H54 (cell line): ENCODE measurements around the gene RASGRF2.

Source experiments
- DNase-seq: peaks from one replicate; pipeline ENCODE4 v3.0.0; 2011; ENCODE audit warnings: low spot score, mixed read lengths; ENCODE audit not compliant: insufficient read length
- FAIRE-seq: peaks from 3 replicates; lab custom pipeline; 2011; peaks lifted over from hg19 to GRCh38; lab: Jason Lieb, UNC
- POLR2A ChIP-seq: IDR thresholded peaks from 2 replicates; pipeline ENCODE4 v1.6.1; 2011; ENCODE audit warnings: low read depth, mild to moderate bottlenecking, low read length

Gene RASGRF2

GRCh38 chr5:80930940-80931339 is 29.2 kb upstream of the RASGRF2 start:
- DNase-seq (no peak), FAIRE-seq (no peak)
- no peak for TF ChIP-seq POLR2A

DNA sequence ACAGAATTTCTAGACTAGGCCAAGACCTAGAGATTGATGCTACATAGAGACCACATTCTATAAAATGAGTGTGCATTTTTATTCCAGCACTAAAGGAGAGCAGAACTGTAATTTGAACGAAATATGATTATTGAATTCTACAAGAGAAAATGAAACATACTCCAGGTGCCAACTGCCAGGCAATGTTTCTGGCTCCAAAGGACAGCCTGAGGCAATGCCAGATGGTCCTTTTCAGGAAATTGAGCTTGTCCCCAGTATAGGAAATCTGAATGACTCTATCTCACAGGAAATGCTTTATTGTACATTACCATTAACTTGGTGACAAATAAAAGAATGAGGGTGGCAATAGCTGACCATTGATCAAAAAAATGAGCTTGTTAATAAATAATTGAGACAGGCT is 28.8 kb upstream of the RASGRF2 start:
- FAIRE-seq = no peak
- no peak for TF ChIP-seq POLR2A
- DNase-seq = no peak

DNA sequence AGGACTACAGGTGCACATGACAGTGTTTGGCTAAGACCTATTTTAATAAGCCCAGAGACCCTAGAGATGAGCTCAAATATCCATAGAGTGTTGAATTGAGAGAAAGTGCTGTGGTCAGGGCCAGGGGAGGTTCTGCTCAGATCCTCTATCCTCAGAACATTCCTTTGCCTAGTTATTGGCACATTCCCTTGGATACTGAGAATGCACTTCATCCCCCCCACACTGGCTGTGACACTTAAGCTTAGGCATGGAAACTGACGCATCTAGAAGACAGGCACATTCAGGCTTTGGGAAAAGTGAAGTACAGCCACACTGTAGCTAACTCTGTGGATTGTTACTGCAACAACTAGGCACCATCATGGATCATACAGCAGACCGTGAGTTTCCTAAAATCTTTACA is 27.1 kb upstream of the RASGRF2 start:
- FAIRE-seq (no peak), DNase-seq (no peak)
- TF ChIP-seq POLR2A = no peak

DNA sequence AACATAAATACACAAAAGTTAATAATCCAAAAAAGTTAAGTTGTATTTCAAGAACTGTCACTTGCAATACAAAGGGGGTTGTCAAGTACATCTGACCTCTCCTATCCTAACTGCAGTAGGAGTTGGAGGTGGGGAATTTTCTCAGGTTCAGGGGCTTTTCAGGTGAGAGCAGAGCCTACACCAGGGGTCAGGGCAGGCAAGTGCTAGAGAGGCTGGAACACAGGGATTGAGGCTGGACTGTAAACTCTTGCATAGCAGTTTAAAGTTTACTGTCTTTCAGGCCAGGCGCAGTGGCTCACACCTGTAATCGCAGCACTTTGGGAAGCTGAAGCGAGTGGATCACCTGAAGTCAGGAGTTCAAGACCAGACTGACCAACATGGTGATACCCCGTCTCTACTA is 25.4 kb upstream of the RASGRF2 start:
- FAIRE-seq = no peak
- no peak for TF ChIP-seq POLR2A
- no peak for DNase-seq

DNA sequence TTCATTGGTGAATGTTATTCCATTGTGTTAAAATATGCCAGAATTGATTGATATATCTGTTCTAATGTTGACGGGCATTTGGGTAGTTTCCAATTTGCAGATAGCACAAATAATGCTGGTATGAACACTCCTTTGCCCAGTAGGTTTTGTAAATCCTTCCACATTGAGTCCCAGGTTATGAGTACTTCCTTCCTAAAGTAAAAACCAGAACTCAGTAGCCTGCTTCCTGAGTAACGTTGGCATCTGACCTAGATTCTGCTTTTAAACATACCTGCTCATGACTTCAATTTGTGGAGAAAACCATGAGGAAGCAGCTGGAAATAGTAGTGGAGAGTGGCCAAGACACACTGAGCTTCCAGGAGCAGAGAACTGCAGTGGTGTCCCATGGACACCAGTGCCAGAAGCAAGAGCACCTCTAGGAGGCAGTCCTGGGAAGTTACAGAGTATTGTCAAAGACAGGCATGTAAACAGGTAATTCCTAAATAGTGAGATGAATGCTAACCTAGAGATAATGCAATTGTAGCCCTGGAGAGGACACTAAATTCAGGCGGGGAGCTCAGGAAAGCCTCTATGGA is 24.3 kb upstream of the RASGRF2 start:
- no peak for TF ChIP-seq POLR2A
- no peak for FAIRE-seq

DNA sequence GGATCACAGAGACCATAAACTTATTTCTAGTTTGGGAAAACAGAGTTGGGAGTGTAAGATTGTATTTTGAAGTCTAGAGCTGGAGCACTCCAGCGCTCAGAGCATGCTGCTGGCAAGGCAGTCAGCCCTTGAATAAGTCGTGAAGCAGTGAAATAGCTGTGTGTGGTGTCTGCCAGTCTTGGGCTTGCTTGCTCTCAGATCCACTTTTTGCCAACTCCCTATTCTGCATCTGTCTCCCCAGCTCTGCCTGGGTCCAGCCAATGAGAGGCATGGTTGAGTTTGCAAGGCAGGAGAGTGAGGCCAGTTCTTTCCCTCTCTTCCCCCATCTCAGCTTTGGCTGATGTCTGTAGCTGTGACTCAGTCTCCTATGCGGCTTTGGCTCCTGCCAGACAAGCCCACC is 23.3 kb upstream of the RASGRF2 start:
- no peak for DNase-seq
- FAIRE-seq = no peak
- TF ChIP-seq POLR2A = no peak

More for the DNA sequence above, 24.3 kb upstream of the RASGRF2 start:
- DNase-seq = no peak

DNA sequence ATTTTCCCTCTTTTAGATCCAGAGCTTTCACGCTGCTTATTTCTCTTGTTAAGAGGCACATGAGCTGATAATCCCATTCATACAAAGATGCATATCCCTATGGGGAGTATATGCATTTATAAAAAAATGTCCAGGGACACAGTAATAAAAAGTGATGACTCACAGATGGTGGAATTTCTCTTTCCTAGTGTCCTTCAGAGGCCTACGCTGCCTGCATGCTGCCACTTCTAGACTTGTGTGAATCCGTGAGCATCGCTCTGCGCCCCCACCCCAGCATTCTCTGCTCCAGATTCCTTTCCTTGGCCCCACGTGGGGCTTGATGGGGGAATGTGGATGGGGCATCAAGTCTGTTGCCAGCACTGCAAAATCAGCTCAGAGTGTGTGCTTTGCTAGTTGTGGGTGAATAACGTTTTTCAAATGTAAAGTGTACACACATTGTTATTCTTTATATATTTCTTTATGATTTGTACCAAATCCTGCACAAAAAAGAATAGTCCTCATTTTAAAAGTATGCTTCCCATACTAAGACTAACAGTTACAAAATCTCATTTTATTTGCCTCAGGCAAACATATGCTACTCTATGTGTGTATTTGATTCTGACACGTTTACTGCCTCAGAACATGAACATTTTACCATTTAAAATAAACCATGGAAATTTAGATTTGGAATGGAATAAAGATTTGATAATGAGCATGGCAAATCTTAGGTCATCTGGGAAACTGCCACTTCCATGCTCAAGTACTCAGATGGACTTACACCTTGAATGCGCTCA is 22.4 kb upstream of the RASGRF2 start:
- no peak for DNase-seq
- no peak for FAIRE-seq
- no peak for TF ChIP-seq POLR2A

GRCh38 chr5:80941496-80941895 is 18.7 kb upstream of the RASGRF2 start:
- no peak for TF ChIP-seq POLR2A
- DNase-seq = no peak
- FAIRE-seq = no peak

- DNase-seq = no peak
- TF ChIP-seq POLR2A = no peak
- FAIRE-seq = no peak
These were observed 8.8 kb upstream of the RASGRF2 start for GRCh38 chr5:80951366-80951765.

- DNase-seq (no peak), FAIRE-seq (no peak)
- no peak for TF ChIP-seq POLR2A
These were observed 6.6 kb upstream of the RASGRF2 start for GRCh38 chr5:80953587-80953986.

DNA sequence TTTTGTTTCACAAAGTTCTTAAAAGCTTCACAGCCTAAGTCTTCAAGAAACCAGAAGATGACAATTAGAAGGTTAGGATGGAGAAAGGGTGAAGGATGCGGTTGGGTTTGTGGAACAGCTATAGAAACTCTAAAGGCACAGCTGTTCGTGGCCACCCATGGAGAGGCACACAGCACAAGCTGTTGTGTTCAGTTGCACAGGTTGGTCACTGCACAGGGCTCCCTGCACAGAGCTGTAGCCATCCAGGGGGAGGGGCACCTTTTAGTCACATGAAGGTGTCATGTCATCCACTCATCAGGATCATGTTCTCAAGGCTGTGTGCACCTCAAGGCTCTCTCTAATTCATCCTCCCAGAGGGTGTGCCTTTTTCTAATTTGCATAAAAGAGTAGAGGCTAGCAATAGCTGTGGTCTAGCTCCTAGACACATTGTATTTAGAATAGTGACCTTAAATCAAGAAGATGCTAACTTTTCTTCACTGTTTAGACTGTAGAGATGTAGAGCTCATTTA is 5.0 kb upstream of the RASGRF2 start:
- no peak for DNase-seq
- FAIRE-seq = no peak
- no peak for TF ChIP-seq POLR2A

DNA sequence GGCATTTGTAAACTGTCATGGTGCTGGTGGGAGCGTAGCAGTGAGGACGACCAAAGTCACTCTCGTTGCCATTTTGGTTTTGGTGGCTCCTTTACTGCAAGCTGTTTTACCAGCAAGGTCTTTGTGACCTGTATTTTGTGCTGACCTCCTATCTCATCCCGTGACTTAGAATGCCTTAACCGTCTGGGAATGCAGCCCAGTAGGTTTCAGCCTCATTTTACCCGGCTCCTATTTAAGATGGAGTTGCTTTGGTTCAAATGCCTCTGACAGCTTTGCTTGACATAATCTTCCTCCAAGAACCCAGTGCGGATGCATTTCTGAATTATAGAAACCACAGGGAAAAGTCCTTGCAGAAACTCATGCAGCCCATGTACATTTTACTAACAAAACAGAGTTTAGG is 3.9 kb upstream of the RASGRF2 start:
- no peak for TF ChIP-seq POLR2A
- DNase-seq (no peak), FAIRE-seq (no peak)

DNA sequence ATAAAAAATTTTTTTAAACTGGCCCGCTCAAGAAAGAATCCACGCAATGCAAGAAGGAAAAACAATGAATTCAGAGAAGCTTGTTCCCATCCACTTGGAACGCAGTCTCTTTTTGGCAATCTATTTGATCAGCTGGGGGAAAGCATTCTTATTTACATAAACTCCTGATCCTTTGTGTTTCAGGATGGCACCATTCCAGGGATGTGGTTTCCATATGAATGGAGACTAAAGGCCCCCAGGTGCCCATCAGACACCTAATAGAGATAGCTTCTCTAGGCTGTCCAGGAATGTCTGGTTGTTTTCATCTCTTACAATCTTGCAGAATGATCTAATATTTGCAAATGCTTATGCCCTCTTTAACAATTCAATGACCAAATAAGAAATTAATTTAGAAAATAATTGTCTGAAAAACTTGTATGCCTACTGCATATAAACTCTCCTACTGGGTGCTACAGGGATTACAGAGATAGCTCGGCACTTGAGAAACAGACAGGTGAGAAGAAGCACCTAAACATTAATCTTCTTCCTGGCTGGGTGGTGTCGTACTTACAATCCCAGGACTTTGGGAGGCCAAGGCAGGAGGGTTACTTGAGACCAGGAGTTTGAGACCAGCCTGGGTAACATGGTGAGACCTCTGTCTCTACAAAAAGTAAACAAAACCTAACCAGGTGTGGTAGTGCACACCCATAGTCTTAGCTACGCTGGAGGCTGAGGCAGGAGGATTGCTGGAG is 3.0 kb upstream of the RASGRF2 start:
- DNase-seq = no peak
- TF ChIP-seq POLR2A = no peak
- no peak for FAIRE-seq

- no peak for FAIRE-seq
- TF ChIP-seq POLR2A = no peak
These were observed 1.5 kb upstream of the RASGRF2 start for GRCh38 chr5:80958616-80959015.

More at GRCh38 chr5:80958616-80959015, 1.5 kb upstream of the RASGRF2 start:
- DNase-seq = no peak
